ENCODE results near the gene GOLGA6B.
"Not testable (repeated sequence)": the region's sequence is repeated elsewhere in the genome, so short reads cannot be mapped to it uniquely, and the experiment has no call there.

DNA sequence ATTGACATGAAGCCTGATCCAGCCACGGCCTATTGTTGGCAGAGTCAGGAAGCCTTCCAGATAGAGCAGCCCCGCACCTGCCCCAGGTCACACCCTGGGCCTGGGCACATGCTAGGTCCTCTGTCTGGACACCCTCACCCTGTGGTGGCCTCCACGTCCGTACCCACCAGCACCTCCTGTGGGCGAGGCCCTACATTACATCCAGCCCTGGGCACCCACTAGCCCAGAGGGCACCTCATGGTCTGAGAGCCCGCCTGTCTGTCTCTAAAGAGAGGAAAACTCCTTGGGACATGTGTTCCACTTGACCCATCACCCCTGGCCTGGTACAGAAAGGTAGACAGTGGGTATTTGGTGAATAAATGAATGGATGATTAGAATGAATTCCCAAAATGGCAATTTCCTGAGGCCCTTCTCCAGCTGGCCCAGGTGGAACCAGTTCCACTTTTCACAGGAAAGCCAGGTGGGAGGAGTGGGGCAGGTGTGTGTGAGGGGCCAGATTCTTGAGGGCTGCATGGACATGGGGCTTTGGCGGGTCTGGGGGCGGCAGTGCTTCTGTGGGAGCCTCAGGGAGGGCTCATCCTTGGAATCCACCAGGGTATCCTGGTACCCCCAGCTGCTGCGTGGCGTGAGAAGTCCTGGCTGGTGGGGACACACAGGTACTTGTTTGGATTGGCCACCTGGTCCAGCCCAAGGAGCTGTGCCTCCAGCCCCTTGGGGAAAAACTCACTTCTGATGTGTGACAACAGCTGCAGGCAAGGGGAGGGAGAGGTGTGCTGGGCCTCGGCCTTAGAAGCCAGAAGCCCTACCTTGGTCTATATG lies 26.0 kb upstream of the GOLGA6B start:
- TF ChIP-seq, protein P1, sequence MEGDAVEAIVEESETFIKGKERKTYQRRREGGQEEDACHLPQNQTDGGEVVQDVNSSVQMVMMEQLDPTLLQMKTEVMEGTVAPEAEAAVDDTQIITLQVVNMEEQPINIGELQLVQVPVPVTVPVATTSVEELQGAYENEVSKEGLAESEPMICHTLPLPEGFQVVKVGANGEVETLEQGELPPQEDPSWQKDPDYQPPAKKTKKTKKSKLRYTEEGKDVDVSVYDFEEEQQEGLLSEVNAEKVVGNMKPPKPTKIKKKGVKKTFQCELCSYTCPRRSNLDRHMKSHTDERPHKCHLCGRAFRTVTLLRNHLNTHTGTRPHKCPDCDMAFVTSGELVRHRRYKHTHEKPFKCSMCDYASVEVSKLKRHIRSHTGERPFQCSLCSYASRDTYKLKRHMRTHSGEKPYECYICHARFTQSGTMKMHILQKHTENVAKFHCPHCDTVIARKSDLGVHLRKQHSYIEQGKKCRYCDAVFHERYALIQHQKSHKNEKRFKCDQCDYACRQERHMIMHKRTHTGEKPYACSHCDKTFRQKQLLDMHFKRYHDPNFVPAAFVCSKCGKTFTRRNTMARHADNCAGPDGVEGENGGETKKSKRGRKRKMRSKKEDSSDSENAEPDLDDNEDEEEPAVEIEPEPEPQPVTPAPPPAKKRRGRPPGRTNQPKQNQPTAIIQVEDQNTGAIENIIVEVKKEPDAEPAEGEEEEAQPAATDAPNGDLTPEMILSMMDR (conservative IDR thresholded peaks at IDR 0.05) = peak; percentile 23; the same call in 1 of the 2 replicates
- TF ChIP-seq EZH2 (IDR thresholded peaks at IDR 0.05; ENCODE audit: low read depth) = not testable (repeated sequence)

All from PC-9 (cell line).